H1 (cell line): ENCODE results near the gene TCEANC2. TPM values are rescaled to one million over a fixed set of nuclear protein-coding genes. Genes with fewer than 3 reads are reported as not detected.

Source experiments
- HDAC6 ChIP-seq: IDR thresholded peaks from one replicate; pipeline ENCODE4 v1.7.1; 2012; ENCODE audit warnings: low read depth, mild to moderate bottlenecking, inconsistent platforms, low read length, moderate library complexity
- MAFK ChIP-seq: IDR thresholded peaks from 2 replicates; pipeline ENCODE4 v1.6.1; 2012; ENCODE audit warnings: low read depth, mild to moderate bottlenecking, improper control_type of control experiment, low read length
- NRF1 ChIP-seq: IDR thresholded peaks from 2 replicates; pipeline ENCODE4 v1.6.1; 2011; ENCODE audit warnings: mild to moderate bottlenecking, low read depth, low read length, improper control_type of control experiment
- SUZ12 ChIP-seq: fragments of 200-600 bp; sonication (generic); IDR thresholded peaks from 2 replicates; pipeline ENCODE4 v1.6.1; 2012; ENCODE audit warnings: mild to moderate bottlenecking, inconsistent platforms, low read length, moderate library complexity, mixed read lengths
- polyA plus RNA-seq, 7 experiments: library from polyadenylated mRNA; depleted of rRNA in 3 of 7; stranded (reverse) in 5 of 7; unstranded in 2 of 7; fragments of >200 nt in 5 of 7; fragments of 200-250 nt in 2 of 7; gene quantifications; 1 replicate in 5 of 7; 2 replicates in 1 of 7; 4 replicates in 1 of 7; pipeline versions ENCODE4 v1.2.1 to v1.2.3, GENCODE V29; 2011 to 2013; ENCODE audit warnings: missing spikeins in 2 of 7, mixed read lengths in 2 of 7
- total RNA-seq: library from RNA; stranded (reverse); fragmentation: NEBNext Ultra II Directional; extraction: Animal tissue kit (Norgen Biotek cat#: 25700); gene quantifications from 2 replicates; pipeline ENCODE4 v1.2.1, GENCODE V29; 2021

Gene TCEANC2
- total and polyA plus RNA-seq, 2 of the 8 experiments (the other 6 are each of a cell fraction or from before 2014, with no cell fraction given): 4.2 to 8.2 TPM

- TF ChIP-seq SUZ12 (no peak), MAFK (no peak), NRF1 (no peak), HDAC6 (no peak)
These were observed 35.0 kb downstream of the TCEANC2 start (continued) for GRCh38 chr1:54088385-54088784.
